ENCODE measurements around the gene ABCC9.

DNA sequence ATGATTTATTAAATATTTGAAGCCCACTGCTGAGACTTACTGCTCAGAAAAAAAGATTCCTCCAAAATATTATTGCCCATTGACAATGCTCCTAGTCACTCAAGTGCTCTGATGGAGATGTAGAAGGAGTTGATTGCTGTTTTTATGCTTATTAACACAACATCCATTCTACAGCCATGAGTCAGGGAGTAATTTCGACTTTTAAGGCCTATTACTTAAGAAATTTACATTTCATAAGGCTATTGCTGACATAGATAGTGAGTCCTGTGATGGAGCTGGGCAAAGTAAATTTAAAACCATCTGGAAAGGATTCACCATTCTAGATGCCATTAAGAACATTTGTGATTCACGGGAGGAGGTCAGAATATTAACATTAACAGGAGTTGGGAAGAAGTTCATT, 171.9 kb downstream of the ABCC9 start:
- TF ChIP-seq, protein P1, sequence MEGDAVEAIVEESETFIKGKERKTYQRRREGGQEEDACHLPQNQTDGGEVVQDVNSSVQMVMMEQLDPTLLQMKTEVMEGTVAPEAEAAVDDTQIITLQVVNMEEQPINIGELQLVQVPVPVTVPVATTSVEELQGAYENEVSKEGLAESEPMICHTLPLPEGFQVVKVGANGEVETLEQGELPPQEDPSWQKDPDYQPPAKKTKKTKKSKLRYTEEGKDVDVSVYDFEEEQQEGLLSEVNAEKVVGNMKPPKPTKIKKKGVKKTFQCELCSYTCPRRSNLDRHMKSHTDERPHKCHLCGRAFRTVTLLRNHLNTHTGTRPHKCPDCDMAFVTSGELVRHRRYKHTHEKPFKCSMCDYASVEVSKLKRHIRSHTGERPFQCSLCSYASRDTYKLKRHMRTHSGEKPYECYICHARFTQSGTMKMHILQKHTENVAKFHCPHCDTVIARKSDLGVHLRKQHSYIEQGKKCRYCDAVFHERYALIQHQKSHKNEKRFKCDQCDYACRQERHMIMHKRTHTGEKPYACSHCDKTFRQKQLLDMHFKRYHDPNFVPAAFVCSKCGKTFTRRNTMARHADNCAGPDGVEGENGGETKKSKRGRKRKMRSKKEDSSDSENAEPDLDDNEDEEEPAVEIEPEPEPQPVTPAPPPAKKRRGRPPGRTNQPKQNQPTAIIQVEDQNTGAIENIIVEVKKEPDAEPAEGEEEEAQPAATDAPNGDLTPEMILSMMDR (IDR thresholded peaks at IDR 0.05), result no peak
- TF ChIP-seq POLR2AphosphoS5 (IDR thresholded peaks at IDR 0.05; ENCODE audit: insufficient read depth in 1 of 2, low read depth in 1 of 2), result no peak
